Stimulated activated CD4-positive, alpha-beta T cell treated with anti-CD3 and anti-CD28 coated beads, Interleukin-15, amount 100 ng/mL, for 1 hour (primary cell): ENCODE measurements around the gene ALDOC.
"Not testable (repeated sequence)": the region's sequence is repeated elsewhere in the genome, so short reads cannot be mapped to it uniquely, and the experiment has no call there.

Experiments
- DNase-seq, 2 donors: peaks; one replicate each; pipeline ENCODE4 v3.0.0-alpha.2; 2020; ENCODE audit warnings: low read depth in 1 of 2, low spot score in 1 of 2

Gene ALDOC

DNA sequence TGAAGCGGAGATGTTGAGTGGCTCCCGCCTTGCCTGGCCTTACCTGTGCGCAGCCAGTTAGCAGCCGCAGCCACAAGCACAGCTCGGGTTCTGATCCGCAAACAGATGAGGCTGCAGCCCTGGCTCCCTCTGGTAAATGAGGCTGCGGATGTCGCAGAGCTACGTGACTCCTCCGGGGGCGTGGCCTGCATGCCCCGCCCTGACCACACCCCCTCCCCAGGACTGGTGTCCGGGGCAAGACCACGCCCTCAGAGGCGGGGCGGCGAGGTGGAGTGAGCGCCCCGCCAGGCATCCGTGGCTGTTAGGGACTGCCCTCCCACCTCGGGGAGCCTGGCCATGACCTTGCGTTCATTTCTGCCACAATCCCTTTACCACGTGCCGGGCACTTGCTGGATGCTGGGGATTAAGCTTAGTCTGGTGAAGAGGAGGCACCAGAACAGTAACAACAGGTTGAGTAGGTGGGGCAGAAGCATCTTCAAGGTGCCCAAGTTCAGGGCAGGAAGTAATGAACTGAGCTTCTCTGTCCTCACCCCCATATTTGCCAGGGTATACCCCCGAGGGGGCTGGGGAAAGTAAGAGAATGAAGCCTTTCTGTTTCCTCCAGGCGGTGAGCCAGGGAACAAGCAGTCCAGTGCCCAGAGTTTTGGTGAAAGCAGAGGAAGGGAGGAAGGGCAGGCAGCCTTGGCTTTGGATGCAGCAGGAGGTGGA lies at the start of gene ALDOC:
Gene ALDOC (minus strand): TSS at position 138 of the 708 bp plus-strand sequence. CDS start 1,363 bp downstream, outside the sequence.
- peak; percentile 97 to 99 for DNase-seq

DNA sequence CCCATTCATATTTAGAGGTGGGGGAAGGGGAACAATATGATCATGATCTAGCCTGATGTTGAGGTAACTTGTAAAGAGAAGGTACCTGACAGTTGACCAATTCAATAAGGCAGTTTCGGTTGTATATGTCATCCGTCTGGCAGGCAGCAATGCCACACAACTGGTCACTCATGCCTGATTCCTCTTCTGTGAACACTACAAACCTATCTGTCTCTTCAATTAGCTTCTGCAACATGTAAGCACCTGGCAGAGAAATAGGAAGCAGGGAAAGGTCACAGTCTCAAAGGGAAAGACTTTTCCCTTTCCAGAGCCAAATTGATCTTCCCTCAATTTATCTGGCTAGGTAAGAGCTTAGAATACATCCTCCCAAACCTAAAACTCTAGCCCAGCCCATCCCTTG lies 47.5 kb upstream of the ALDOC start:
- no peak for DNase-seq

GRCh38 chr17:28623696-28624095 lies 47.0 kb upstream of the ALDOC start:
- DNase-seq, result no peak

GRCh38 chr17:28622186-28622585 lies 45.5 kb upstream of the ALDOC start:
- no peak for DNase-seq

DNA sequence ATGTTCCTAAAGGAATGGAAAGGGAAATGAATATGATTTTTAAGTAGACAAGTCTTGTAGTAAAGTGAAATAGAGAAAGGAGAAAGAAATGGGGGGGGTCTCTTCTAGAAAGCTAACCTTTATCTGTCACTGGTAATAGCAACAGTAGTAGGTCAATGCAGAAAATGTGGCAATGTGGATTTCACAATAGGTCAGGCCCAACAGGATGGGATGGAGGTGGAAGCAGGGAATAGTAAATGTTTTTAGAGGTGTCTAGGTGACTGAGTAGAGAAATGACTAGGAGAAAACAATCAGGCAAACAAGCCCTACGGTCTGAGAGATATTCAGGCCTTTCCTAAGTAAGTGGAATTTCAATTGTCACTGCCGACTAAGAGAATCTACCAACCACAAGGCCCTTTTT lies 43.3 kb upstream of the ALDOC start:
- DNase-seq, result no peak

DNA sequence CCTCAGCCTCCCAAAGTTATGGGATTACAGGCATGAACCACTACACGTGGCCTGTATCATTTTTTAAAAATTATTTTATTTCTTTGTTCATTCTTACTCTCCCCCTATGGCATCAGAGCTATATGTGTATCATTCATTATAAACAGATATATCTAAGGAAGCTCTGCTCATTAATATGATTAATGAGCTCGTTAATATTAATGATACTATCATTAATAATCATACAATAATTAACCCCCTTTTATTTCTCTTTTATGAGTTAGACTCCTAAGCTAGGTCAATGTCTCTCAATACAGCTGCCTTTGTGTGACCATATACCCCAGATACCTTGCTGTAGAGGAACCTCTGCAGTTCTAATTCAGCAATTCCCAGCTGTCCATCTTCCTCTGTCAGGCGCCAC lies 41.8 kb upstream of the ALDOC start:
- no peak for DNase-seq

DNA sequence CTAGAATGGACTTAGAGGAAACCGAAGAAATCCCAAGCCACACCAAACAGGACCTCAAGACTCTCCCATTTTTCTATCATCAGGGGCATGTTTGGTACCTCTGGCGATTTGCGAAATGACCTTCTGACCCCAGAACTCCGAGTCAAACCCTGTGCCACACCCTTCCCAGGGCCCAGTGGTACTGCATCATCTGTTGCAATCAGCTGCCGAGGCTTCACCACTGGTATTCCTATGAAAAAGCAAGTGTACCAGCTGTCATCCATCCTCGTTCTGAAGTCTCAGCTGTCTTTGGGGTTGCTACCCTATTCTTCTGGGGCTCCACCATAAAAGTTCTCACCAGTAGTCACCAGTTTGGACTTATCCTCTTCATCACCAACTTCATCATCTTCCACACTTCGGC lies 39.6 kb upstream of the ALDOC start:
- DNase-seq, result no peak

DNA sequence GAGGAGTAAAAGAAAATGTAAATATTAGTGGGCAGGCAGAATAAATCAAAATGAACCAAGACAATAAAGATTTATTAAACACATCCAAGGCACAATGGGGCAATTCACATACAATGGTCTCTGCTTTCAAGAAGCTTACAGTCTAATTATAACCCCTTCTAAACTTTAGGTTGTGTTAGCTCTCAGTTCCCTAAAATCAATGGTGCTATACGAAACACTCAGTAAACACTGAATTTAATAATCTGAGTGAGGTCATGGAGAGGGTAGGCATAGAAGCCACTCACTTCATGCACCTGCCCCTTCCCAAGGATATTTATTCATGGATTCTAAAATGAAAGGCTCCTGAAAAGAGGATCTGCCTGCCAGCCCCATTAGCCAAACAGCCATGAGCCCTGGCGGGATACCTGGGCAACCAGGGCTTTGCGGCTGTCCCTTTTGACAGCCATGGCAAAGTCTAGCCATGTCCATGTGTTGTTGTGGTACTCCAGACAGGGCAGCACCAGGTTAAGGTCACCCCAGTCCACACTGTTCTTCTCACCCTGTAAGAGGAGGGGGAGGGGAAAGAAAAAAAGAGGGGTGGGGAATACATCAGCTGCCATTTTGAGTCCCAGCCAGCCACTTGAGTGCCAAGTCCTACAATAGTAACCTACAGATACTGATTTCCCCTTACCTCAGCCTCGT lies 38.7 kb upstream of the ALDOC start:
- no peak for DNase-seq

DNA sequence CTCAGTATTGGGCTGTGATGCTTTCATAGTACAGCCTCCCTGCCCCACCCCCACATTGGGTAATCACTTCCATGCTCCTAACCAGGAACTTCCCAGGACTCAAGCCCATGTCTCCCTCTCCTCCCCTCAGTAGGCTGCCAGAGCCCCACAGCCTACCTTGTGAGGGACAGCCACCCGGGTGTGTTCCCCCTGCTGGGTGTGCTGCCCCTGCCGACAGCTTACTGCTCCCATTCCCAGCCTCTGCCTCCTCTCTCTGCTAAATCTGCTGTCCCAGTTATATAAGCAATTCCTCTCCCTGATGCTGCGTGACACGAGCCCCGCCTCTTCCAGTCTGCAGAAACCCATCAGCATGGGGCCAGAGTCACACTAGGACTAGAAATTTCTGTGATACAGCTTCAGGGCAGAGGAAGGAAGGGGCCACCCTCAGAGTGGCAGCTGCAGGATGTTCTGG lies 37.3 kb upstream of the ALDOC start, which contains the start of gene RSKR:
Gene RSKR (minus strand): TSS at position 255 of the 451 bp plus-strand sequence. CDS start 24 bp downstream, at position 231.
- no peak for DNase-seq

DNA sequence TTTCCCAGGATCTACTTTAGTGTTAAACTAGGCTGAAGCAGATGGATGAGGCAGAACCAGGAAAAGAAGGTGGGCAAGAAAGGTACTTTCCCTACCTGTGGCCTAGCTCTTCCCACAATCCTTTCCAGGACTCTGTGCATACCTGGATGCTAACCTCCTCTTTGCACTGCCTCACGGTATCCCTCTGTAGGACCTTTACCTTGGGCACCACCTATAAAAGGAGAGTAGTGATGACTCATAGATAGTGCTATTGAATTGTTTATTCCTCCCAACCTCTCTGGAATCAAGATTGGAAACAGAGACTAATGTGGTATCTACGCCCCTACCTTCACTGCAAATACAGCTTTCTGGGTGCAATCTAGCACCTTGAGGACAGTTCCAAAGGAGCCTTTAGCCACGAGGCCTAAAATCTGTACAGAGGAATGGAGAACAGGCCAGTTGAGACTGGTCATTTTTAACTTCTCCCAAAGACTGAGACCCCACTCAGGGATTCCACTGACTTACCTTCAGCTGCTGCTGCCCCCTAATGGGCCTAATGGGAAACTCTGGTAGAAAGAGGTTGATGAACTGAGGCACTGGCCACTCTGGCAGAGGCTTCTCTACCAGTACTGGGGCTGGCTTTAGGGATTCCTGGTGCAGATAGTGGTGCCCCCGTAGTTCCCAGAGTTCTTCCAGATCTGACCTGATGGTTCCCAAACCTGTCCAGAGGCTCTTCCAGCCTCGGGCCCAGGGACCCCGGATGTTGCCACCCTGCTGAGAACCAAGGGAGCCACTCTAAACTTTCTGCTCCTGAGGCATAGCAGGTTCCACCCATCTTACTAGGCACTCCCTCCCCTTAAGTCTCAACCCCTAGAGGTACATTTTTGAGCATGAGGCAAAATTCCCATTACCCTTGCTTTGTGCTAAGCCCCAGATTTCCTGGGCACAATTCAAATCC lies 36.5 kb upstream of the ALDOC start:
- DNase-seq, result no peak

GRCh38 chr17:28612531-28612930 lies 35.8 kb upstream of the ALDOC start:
- DNase-seq, result no peak

- DNase-seq, result no peak
Measured at GRCh38 chr17:28610376-28610775, 33.7 kb upstream of the ALDOC start.

- DNase-seq, result not testable (repeated sequence)
Measured at GRCh38 chr17:28604031-28604430, 27.3 kb upstream of the ALDOC start.

DNA sequence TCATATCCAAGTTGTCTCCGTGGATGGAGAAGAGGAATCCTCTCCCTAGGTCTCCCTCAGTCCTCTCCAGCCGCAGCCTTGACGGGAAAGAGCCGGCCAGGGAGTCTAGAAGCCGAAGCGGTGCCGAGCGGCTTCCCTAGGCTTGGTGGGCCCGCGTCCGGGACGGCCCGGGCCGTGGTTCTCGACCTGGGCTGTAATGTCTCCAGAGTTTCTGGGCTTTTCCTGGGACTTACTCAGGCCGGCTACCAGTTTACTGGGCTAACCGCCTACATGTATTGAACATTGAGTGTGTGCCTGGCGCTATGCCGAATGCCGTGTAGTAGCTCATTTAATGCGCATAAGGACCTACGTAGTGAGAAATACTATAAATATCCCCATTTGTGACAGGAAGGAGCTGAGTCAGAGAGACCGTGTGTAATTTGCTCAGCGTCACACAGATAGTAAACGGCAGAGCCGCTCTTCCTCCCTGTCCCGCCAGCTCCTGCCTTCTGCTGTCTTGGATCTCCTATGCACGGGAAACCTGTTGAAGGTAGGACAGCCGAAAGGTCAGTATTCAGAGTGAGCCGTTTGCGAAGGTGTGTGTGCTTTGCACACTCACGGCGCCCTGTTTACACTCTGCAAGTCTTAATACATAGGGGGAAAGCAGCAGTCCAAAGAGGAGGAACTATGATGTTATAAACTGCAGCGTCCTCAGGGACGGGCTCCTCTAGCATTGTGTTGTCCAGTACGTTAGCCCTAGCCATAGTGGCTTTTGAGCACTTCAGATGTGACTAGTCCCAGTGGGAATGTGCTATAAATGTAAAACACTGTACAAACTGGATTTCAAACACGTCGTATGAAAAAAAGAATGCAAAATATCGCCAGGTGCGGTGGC lies 22.9 kb upstream of the ALDOC start:
- DNase-seq, result peak; percentile 28 to 52

GRCh38 chr17:28598799-28599310 lies 22.2 kb upstream of the ALDOC start, which contains the start of gene SPAG5:
TSS of gene SPAG5 (minus strand) at chr17:28599025. CDS start at chr17:28598946, 79 bp downstream.
- DNase-seq, result peak; percentile 93 to 94

- no peak for DNase-seq
Measured at GRCh38 chr17:28598389-28598788, 21.7 kb upstream of the ALDOC start.

GRCh38 chr17:28597606-28598383 lies 21.1 kb upstream of the ALDOC start:
- DNase-seq, result no peak

GRCh38 chr17:28592260-28592659 lies 15.6 kb upstream of the ALDOC start:
- DNase-seq, result no peak

DNA sequence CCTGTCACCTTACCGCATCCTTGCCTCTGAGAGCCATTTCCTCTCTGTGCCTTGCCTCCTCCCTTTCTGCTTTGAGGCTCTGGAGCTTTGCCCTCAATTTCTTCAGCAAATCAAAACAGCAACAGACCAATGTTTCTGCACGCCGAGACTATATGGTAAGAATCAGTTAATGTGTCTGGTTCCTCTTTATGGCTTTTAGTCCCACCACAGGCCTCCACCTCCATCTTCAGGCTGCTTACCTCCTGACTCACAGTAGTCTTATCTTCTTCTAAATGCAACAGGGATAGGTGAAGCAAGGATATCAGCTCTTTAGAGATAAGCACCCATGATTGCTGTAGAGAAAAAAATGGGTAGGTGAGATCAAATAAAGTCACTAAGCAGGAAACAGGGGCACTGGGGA lies 9.2 kb upstream of the ALDOC start:
- DNase-seq, result no peak
